HepG2 (cell line): ENCODE measurements around the gene PUS7. TPM values are rescaled to one million over a fixed set of nuclear protein-coding genes. Genes with fewer than 3 reads are reported as not detected.

Source experiments
- ATAC-seq: fragments of 200-7000 bp; cut with Tn5 transposase; 3 replicates; pipeline ENCODE4 v1.9.1; 2020; ENCODE audit warnings: mild to moderate bottlenecking, moderate library complexity
- BruUV-seq: library from RNA; stranded (reverse); fragments of 400-500 nt; replicated peaks from 2 replicates; lab custom pipeline; 2021; lab: Mats Ljungman, UMichigan
- CTCF ChIA-PET: fragments of 300-600 bp; formaldehyde crosslinking; extraction: SDS; loops from one replicate; lab custom pipeline; 2021; ENCODE audit warnings: low total read pairs, inconsistent platforms, low intra/inter-chr PET ratio; lab: Yijun Ruan, JAX
- POLR2A ChIA-PET: fragments of 350-600 bp; sonication (Branson Sonifier 250); formaldehyde crosslinking; loops from one replicate; lab custom pipeline; 2020; ENCODE audit warnings: antibody characterized with exemption, inconsistent platforms; lab: Yijun Ruan, JAX
- DNase-seq: peaks from one replicate; pipeline ENCODE4 v3.0.0-alpha.2; 2015; ENCODE audit warnings: low spot score
- FAIRE-seq: peaks from 3 replicates; lab custom pipeline; 2011; peaks lifted over from hg19 to GRCh38; lab: Jason Lieb, UNC
- H2AFZ ChIP-seq: one replicate; pipeline ENCODE4 v1.6.1; 2011; ENCODE audit warnings: low read length, inconsistent platforms
- H3K27ac ChIP-seq: fragments of 300-600 bp; 3 replicates; pipeline ENCODE4 v1.8.0; 2011; ENCODE audit warnings: mixed run types, mild to moderate bottlenecking, mixed read lengths, low read length, inconsistent platforms; ENCODE audit not compliant: insufficient read depth; ENCODE audit errors: extremely low read length
- H3K27me3 ChIP-seq, 2 experiments: fragments of 200-600 bp in 1 of 2; 2 replicates in 1 of 2; 3 replicates in 1 of 2; pipeline versions ENCODE4 v1.6.0 to v1.8.0; 2011; ENCODE audit warnings: low read length in 2 of 2, mild to moderate bottlenecking in 2 of 2, moderate library complexity in 2 of 2, inconsistent platforms in 1 of 2; ENCODE audit not compliant: insufficient read depth in 2 of 2, control insufficient read depth in 1 of 2
- H3K36me3 ChIP-seq, 2 experiments: fragments of 200-600 bp in 1 of 2; replicated peaks in 1 of 2; 2 replicates in 1 of 2; 3 replicates in 1 of 2; pipeline versions ENCODE4 v1.5.1 to v1.8.0; 2011; ENCODE audit warnings: low read length in 2 of 2, inconsistent platforms in 1 of 2; ENCODE audit not compliant: insufficient read depth in 2 of 2, control insufficient read depth in 1 of 2
- H3K4me1 ChIP-seq: 2 replicates; pipeline ENCODE4 v1.5.1; 2012; ENCODE audit warnings: low read length, inconsistent platforms; ENCODE audit not compliant: insufficient read depth
- H3K4me2 ChIP-seq: 2 replicates; pipeline ENCODE4 v1.6.0; 2011; ENCODE audit warnings: low read depth, low read length, inconsistent platforms
- H3K4me3 ChIP-seq, 3 experiments: fragments of 200-600 bp in 1 of 3; sonication (generic), shearing (Covaris generic) in 1 of 3; replicated peaks in 1 of 3; 2 replicates each; pipeline ENCODE4 v1.5.1; 2011 to 2016; ENCODE audit warnings: low read length in 3 of 3, inconsistent platforms in 2 of 3, low read depth in 2 of 3, mild to moderate bottlenecking in 2 of 3, control low read depth in 1 of 3, mixed read lengths in 1 of 3; ENCODE audit not compliant: insufficient read depth in 1 of 3
- H3K79me2 ChIP-seq: one replicate; pipeline ENCODE4 v1.6.1; 2011; ENCODE audit warnings: low read length, inconsistent platforms; ENCODE audit not compliant: insufficient read depth
- H3K9ac ChIP-seq: 2 replicates; pipeline ENCODE4 v1.6.0; 2011; ENCODE audit warnings: mild to moderate bottlenecking, low read depth, low read length, inconsistent platforms; ENCODE audit not compliant: insufficient read depth
- H3K9me3 ChIP-seq: 2 replicates; pipeline ENCODE4 v1.5.1; 2012; ENCODE audit warnings: mild to moderate bottlenecking, low read length
- H4K20me1 ChIP-seq: 2 replicates; pipeline ENCODE4 v1.6.0; 2011; ENCODE audit warnings: inconsistent platforms, mild to moderate bottlenecking, low read length, moderate library complexity; ENCODE audit not compliant: insufficient read depth
- ARNTL ChIP-seq: sonication (generic); formaldehyde crosslinking; IDR thresholded peaks from 2 replicates; pipeline ENCODE4 v1.4.0; 2020; ENCODE audit warnings: mild to moderate bottlenecking, missing genetic modification reagents
- HES4 ChIP-seq: sonication (generic); formaldehyde crosslinking; IDR thresholded peaks from 2 replicates; pipeline ENCODE4 v1.9.0; 2021; ENCODE audit warnings: mild to moderate bottlenecking, missing genetic modification reagents, borderline replicate concordance
- KMT2A ChIP-seq: sonication (generic); formaldehyde crosslinking; IDR thresholded peaks from 2 replicates; pipeline ENCODE4 v1.4.0; 2020; ENCODE audit warnings: missing genetic modification reagents
- PAWR ChIP-seq: sonication (generic); formaldehyde crosslinking; IDR thresholded peaks from 2 replicates; pipeline ENCODE4 v1.4.0; 2020; ENCODE audit warnings: missing genetic modification reagents, mild to moderate bottlenecking, borderline replicate concordance
- PAX8 ChIP-seq: sonication (generic); formaldehyde crosslinking; IDR thresholded peaks from 2 replicates; pipeline ENCODE4 v1.8.0; 2022; ENCODE audit warnings: mild to moderate bottlenecking, missing genetic modification reagents, borderline replicate concordance
- POLR2G ChIP-seq: fragments of 200-400 bp; formaldehyde crosslinking; IDR thresholded peaks from 2 replicates; pipeline ENCODE4 v1.6.1; 2018; ENCODE audit warnings: mild to moderate bottlenecking, low read depth, low read length, moderate library complexity
- SMAD9 ChIP-seq: sonication (generic); formaldehyde crosslinking; IDR thresholded peaks from 2 replicates; pipeline ENCODE4 v1.5.1; 2020; ENCODE audit warnings: mild to moderate bottlenecking, missing genetic modification reagents
- TBX2 ChIP-seq: sonication (generic); formaldehyde crosslinking; IDR thresholded peaks from 2 replicates; pipeline ENCODE4 v1.5.0; 2020; ENCODE audit warnings: missing genetic modification reagents, mild to moderate bottlenecking, borderline replicate concordance
- TCF7L2 ChIP-seq: IDR thresholded peaks from 2 replicates; pipeline ENCODE4 v1.6.1; 2011; ENCODE audit warnings: mild to moderate bottlenecking, low read depth, low read length, moderate library complexity
- ZBTB42 ChIP-seq: sonication (generic); formaldehyde crosslinking; IDR thresholded peaks from 2 replicates; pipeline ENCODE4 v1.5.0; 2020; ENCODE audit warnings: mild to moderate bottlenecking, missing genetic modification reagents
- ZNF383 ChIP-seq: sonication (generic); formaldehyde crosslinking; IDR thresholded peaks from 2 replicates; pipeline ENCODE4 v1.4.0; 2020; ENCODE audit warnings: missing genetic modification reagents, mild to moderate bottlenecking, borderline replicate concordance
- ZNF562 ChIP-seq: sonication (generic); formaldehyde crosslinking; IDR thresholded peaks from 2 replicates; pipeline ENCODE4 v1.8.0; 2022; ENCODE audit warnings: missing genetic modification reagents, borderline replicate concordance
- ZNF616 ChIP-seq: sonication (generic); formaldehyde crosslinking; IDR thresholded peaks from 2 replicates; pipeline ENCODE4 v1.5.0; 2020; ENCODE audit warnings: low read depth, mild to moderate bottlenecking, missing genetic modification reagents
- WGBS: methylation state at CpG from one replicate; pipeline ENCODE4 v1.1.6; 2017; ENCODE audit warnings: low lambda C conversion rate; 5-methylcytosine and 5-hydroxymethylcytosine counted together
- in situ Hi-C: cut with HindIII; loops from 2 replicates; pipeline ENCODE4 v1.10.0; 2017; ENCODE audit warnings: low pct_unique_long_range_greater_than_20kb; ENCODE audit not compliant: extremely low pct_ligation_motif_present
- intact Hi-C: fragments of 100-400 bp; cut with micrococcal nuclease; formaldehyde crosslinking; loops from one replicate; pipeline ENCODE4 v1.10.0; 2022; ENCODE audit not compliant: unreplicated experiment
- polyA plus RNA-seq, 8 experiments: library from polyadenylated mRNA; depleted of rRNA in 3 of 8; stranded (reverse) in 7 of 8; unstranded in 1 of 8; fragments of >200 nt; fragmentation: Illumina TruSeq in 4 of 8; extraction: Trizol in 4 of 8; gene quantifications; 2 replicates each; pipeline versions ENCODE4 v1.2.1 to v1.2.3, GENCODE V29; 2011 to 2016; ENCODE audit warnings: low read depth in 4 of 8, missing spikeins in 1 of 8, mixed read lengths in 1 of 8; ENCODE audit not compliant: insufficient read depth in 1 of 8
- total RNA-seq, 5 experiments: library from RNA; depleted of rRNA; stranded (reverse); fragments of >200 nt; fragmentation: Illumina TruSeq; extraction: Trizol; gene quantifications; 2 replicates each; pipeline ENCODE4 v1.2.3, GENCODE V29; 2016; ENCODE audit warnings: low read depth in 1 of 5
- TF ChIP-seq, protein P1 (sequence below): sonication (generic); formaldehyde crosslinking; IDR thresholded peaks from 2 replicates; pipeline ENCODE4 v1.8.0; 2022; ENCODE audit warnings: low read depth, missing genetic modification reagents
- TF ChIP-seq, protein P2 (sequence below): sonication (generic); formaldehyde crosslinking; IDR thresholded peaks from 2 replicates; pipeline ENCODE4 v1.4.0; 2020; ENCODE audit warnings: missing genetic modification reagents
- TF ChIP-seq, protein P3 (sequence below): sonication (generic); formaldehyde crosslinking; IDR thresholded peaks from 2 replicates; pipeline ENCODE4 v1.9.0; 2021; ENCODE audit warnings: missing genetic modification reagents, borderline replicate concordance
- TF ChIP-seq, protein P4 (sequence below): IDR thresholded peaks from 2 replicates; pipeline ENCODE4 v1.6.1; 2018; ENCODE audit warnings: missing genetic modification reagents, mild to moderate bottlenecking, missing compliant biosample characterization
- TF ChIP-seq, protein P5 (sequence below): sonication (generic); formaldehyde crosslinking; IDR thresholded peaks from 2 replicates; pipeline ENCODE4 v1.8.0; 2022; ENCODE audit warnings: missing genetic modification reagents, mild to moderate bottlenecking, inconsistent platforms, borderline replicate concordance

Gene PUS7
- total and polyA plus RNA-seq, 2 of the 13 experiments (the other 11 are each of a cell fraction or from before 2014, with no cell fraction given), result 14.4 to 41.2 TPM

DNA sequence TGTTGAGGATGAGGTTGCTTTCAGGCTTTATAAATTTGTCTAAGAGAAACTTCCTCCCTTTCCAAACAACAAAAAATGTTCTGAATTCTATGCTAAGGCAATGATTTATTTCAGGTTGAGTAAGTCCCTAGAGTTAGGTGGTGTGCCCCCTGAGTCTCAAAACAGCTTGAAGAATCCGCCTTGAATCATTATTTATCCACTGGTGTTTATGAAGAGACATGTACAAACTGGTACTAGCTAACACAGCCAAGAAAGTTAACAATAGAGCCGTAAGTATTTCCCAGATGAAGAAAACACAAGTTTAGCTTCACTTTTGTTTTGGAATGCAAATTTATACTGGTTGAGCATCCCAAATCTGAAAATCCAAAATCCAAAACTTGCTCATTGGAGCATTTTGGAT is 67.2 kb downstream of the PUS7 start (continued):
- no peak for TF ChIP-seq TCF7L2
- TF ChIP-seq ZBTB42 (CRISPR knock-in tag), result no peak
- no peak for TF ChIP-seq ARNTL (CRISPR knock-in tag)

DNA sequence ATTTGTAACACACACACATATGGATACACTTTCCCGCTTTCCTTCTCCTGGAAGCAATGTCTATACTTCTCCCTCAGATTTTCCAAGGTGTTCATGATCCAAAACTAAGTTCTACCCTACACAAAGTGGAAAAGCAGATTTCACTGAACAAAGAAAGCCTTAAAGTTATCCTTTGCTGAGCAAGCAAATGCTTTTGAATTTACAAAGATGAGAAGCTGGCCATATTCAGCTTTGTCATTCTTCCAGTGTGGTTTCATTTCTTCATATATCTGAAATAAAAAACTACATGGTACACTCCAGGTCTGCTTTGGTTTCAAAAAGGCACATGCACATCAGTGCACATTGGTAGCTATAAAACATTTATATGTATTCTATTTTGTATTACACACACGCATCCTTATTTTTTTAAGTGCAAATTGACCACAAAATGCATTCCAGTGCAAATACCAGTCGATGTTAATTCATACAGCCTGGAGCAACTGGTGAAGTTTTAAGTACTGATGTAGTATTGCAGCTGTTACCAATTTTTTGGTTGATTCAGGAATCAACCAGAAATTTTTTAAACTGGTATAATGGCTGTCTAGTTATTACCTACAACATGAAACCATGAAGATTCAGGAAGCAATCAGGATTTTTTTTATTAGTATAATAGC is 67.8 kb downstream of the PUS7 start:
- no peaks in the 10 kb centered on the region for H4K20me1 ChIP-seq
- TF ChIP-seq ZNF616 (no peak), SMAD9 (CRISPR knock-in tag) (no peak), ZNF562 (CRISPR knock-in tag) (no peak), PAX8 (CRISPR knock-in tag) (no peak), POLR2G (no peak), TBX2 (CRISPR knock-in tag) (no peak), PAWR (CRISPR knock-in tag) (no peak), ZNF383 (no peak), HES4 (CRISPR knock-in tag) (no peak), KMT2A (CRISPR knock-in tag) (no peak)
- TF ChIP-seq, protein P1, sequence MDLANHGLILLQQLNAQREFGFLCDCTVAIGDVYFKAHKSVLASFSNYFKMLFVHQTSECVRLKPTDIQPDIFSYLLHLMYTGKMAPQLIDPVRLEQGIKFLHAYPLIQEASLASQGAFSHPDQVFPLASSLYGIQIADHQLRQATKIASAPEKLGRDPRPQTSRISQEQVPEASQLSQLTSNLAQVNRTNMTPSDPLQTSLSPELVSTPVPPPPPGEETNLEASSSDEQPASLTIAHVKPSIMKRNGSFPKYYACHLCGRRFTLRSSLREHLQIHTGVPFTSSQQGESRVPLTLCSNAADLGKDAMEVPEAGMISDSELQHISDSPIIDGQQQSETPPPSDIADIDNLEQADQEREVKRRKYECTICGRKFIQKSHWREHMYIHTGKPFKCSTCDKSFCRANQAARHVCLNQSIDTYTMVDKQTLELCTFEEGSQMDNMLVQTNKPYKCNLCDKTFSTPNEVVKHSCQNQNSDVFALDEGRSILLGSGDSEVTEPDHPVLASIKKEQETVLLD (CRISPR knock-in tag), result no peak
- TF ChIP-seq, protein P2, sequence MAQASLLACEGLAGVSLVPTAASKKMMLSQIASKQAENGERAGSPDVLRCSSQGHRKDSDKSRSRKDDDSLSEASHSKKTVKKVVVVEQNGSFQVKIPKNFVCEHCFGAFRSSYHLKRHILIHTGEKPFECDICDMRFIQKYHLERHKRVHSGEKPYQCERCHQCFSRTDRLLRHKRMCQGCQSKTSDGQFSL (CRISPR knock-in tag), result no peak
- TF ChIP-seq, protein P3, sequence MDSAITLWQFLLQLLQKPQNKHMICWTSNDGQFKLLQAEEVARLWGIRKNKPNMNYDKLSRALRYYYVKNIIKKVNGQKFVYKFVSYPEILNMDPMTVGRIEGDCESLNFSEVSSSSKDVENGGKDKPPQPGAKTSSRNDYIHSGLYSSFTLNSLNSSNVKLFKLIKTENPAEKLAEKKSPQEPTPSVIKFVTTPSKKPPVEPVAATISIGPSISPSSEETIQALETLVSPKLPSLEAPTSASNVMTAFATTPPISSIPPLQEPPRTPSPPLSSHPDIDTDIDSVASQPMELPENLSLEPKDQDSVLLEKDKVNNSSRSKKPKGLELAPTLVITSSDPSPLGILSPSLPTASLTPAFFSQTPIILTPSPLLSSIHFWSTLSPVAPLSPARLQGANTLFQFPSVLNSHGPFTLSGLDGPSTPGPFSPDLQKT (CRISPR knock-in tag), result no peak
- TF ChIP-seq, protein P4, sequence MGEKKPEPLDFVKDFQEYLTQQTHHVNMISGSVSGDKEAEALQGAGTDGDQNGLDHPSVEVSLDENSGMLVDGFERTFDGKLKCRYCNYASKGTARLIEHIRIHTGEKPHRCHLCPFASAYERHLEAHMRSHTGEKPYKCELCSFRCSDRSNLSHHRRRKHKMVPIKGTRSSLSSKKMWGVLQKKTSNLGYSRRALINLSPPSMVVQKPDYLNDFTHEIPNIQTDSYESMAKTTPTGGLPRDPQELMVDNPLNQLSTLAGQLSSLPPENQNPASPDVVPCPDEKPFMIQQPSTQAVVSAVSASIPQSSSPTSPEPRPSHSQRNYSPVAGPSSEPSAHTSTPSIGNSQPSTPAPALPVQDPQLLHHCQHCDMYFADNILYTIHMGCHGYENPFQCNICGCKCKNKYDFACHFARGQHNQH, result no peak
- TF ChIP-seq, protein P5, sequence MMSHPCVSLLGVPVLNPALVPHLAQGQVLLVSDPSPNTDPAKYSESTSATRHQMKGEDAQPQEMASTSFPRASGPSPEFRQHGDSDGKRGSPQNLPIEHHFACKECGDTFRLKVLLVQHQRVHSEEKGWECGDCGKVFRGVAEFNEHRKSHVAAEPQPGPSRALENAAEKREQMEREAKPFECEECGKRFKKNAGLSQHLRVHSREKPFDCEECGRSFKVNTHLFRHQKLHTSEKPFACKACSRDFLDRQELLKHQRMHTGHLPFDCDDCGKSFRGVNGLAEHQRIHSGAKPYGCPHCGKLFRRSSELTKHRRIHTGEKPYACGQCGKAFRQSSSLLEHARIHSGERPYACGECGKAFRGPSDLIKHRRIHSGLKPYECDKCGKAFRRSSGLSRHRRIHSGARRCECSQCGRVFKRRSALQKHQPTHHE (CRISPR knock-in tag), result no peak

More for the DNA sequence above, 67.8 kb downstream of the PUS7 start:
- intact Hi-C loops, result no loop called here
- Histone ChIP-seq H3K79me2 (no peaks in the 10 kb centered on the region), H3K27ac (no peak overlapping the region), H3K4me2 (no peak overlapping the region), H3K9ac (no peak overlapping the region), H3K36me3 (peaks cover 0 to 14% of the 10 kb centered on the region in 2 experiments; a peak in 3 of 5 replicates), H3K4me3 (no peak overlapping the region), H3K9me3 (no peaks in the 10 kb centered on the region), H3K4me1 (no peaks in the 10 kb centered on the region), H3K27me3 (no peaks in the 10 kb centered on the region), H2AFZ (no peak overlapping the region)
- no TSS peak for BruUV-seq
- FAIRE-seq, result no peak
- 63% methylated on average over 3 of the region's 3 CpGs for WGBS
- ChIA-PET CTCF (no interaction called here), POLR2A (interaction anchor here (0.6 kb wide), 1 partner anchor 13 kb away, joined by 3 read pairs; no protein-coding TSS in a partner anchor)
- ATAC-seq, result no peak
- DNase-seq, result no peak
- in situ Hi-C loops, result no loop called here
